Kidney epithelial cell (primary cell): Measurements from ENCODE around the gene RAB22A. TPM values are rescaled to one million over a fixed set of nuclear protein-coding genes. Genes with fewer than 3 reads are reported as not detected.

Experiments used
- DNase-seq: peaks from one replicate; pipeline ENCODE4 v3.0.0-alpha.2; 2010; ENCODE audit warnings: low read depth
- H3K27me3 ChIP-seq: 2 replicates; pipeline ENCODE4 v1.6.0; 2011; ENCODE audit warnings: low read length; ENCODE audit not compliant: control insufficient read depth, insufficient read depth
- H3K36me3 ChIP-seq: 2 replicates; pipeline ENCODE4 v1.5.1; 2011; ENCODE audit warnings: low read length; ENCODE audit not compliant: control insufficient read depth, insufficient read depth
- H3K4me3 ChIP-seq: 2 replicates; pipeline ENCODE4 v1.5.1; 2011; ENCODE audit warnings: low read depth, mild to moderate bottlenecking, control low read depth, low read length
- total RNA-seq: library from RNA; depleted of rRNA; stranded (reverse); fragments of >200 nt; gene quantifications from 2 replicates; pipeline ENCODE4 v1.2.3, GENCODE V29; 2015
- TF ChIP-seq, protein P1 (sequence below): IDR thresholded peaks from 2 replicates; pipeline ENCODE4 v1.5.1; 2011; ENCODE audit warnings: mild to moderate bottlenecking, moderate library complexity, low read length, control low read depth, inconsistent platforms; ENCODE audit not compliant: insufficient read depth, poor library complexity, severe bottlenecking

The RAB22A gene
- total RNA-seq, 1 donor from 2014 or later = 23.3 TPM

GRCh38 chr20:58310291-58310782, 822 bp downstream of the RAB22A start:
- Histone ChIP-seq H3K27me3 (no peaks in the 10 kb centered on the region), H3K4me3 (peak overlapping the region; percentile 94), H3K36me3 (peaks cover 3% of the 10 kb centered on the region)
- TF ChIP-seq, protein P1, sequence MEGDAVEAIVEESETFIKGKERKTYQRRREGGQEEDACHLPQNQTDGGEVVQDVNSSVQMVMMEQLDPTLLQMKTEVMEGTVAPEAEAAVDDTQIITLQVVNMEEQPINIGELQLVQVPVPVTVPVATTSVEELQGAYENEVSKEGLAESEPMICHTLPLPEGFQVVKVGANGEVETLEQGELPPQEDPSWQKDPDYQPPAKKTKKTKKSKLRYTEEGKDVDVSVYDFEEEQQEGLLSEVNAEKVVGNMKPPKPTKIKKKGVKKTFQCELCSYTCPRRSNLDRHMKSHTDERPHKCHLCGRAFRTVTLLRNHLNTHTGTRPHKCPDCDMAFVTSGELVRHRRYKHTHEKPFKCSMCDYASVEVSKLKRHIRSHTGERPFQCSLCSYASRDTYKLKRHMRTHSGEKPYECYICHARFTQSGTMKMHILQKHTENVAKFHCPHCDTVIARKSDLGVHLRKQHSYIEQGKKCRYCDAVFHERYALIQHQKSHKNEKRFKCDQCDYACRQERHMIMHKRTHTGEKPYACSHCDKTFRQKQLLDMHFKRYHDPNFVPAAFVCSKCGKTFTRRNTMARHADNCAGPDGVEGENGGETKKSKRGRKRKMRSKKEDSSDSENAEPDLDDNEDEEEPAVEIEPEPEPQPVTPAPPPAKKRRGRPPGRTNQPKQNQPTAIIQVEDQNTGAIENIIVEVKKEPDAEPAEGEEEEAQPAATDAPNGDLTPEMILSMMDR = no peak
- DNase-seq = no peak

DNA sequence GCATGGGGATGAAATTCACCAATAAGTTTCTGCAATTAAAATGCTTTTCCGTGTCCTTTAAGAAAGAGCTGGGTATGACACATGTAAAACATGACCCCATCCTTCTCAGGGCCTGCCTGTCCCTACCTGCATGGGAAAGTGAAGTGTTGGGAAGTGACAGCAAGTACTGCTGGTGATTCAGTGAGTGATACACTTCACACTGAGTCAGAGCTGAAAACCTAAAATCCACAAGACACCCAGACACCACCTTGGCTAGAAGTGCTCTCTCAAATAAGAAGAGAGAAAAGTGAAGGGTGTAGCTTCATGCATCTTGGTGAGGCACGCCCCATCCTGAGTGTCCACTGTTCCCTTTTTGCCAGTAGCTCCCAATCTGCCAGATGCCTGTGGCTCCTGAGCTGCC, 3.3 kb downstream of the RAB22A start:
- Histone ChIP-seq H3K4me3 (no peak overlapping the region), H3K36me3 (peaks cover 3% of the 10 kb centered on the region)

GRCh38 chr20:58313396-58313795, 3.9 kb downstream of the RAB22A start:
- Histone ChIP-seq H3K4me3 (no peak overlapping the region), H3K36me3 (peaks cover 3% of the 10 kb centered on the region), H3K27me3 (no peaks in the 10 kb centered on the region)
- no peak for DNase-seq
- TF ChIP-seq, protein P1 = no peak

More for the DNA sequence above, 3.3 kb downstream of the RAB22A start:
- H3K27me3 ChIP-seq = no peaks in the 10 kb centered on the region
- DNase-seq = no peak
- TF ChIP-seq, protein P1 = no peak

DNA sequence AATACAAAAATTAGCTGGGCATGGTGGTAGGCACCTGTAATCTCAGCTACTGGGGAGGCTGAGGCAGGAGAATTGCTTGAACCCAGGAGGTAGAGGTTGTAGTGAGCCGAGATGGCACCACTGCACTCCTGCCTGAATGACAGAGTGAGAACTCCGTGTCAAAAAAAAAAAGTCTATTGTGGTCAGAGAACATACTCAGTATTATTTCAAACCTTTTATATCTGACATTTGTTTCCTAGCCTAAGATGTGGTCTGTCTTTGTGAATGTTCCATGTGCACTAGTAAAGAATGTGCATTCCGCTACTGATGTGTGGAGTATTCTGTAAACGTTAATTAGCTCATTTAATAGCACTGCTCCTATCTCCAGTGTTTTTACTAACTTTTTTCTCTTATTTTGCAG, 11.7 kb downstream of the RAB22A start:
- Histone ChIP-seq H3K36me3 (no peaks in the 10 kb centered on the region), H3K27me3 (no peaks in the 10 kb centered on the region), H3K4me3 (no peak overlapping the region)
- no peak for DNase-seq
- TF ChIP-seq, protein P1 = no peak

GRCh38 chr20:58322083-58322482, 12.6 kb downstream of the RAB22A start:
- DNase-seq = no peak
- TF ChIP-seq, protein P1 = no peak
- no peaks in the 10 kb centered on the region for H3K27me3 ChIP-seq
- no peaks in the 10 kb centered on the region for H3K36me3 ChIP-seq
- no peak overlapping the region for H3K4me3 ChIP-seq

GRCh38 chr20:58325912-58326311, 16.4 kb downstream of the RAB22A start:
- no peak overlapping the region for H3K4me3 ChIP-seq
- TF ChIP-seq, protein P1 = no peak
- no peaks in the 10 kb centered on the region for H3K27me3 ChIP-seq
- no peak for DNase-seq
- H3K36me3 ChIP-seq = no peaks in the 10 kb centered on the region
